ENCODE measurements around the gene IGFBP3.
"Not testable (repeated sequence)": the region's sequence is repeated elsewhere in the genome, so short reads cannot be mapped to it uniquely, and the experiment has no call there.

IGFBP3 gene

GRCh38 chr7:45920502-45921380 is at the start of gene IGFBP3:
TSS of gene IGFBP3 (minus strand) at chr7:45921272. CDS start at chr7:45921140, 132 bp downstream.
- DNase-seq (ENCODE audit: low spot score): no peak

GRCh38 chr7:45970454-45970853 is 49.4 kb upstream of the IGFBP3 start:
- no peak for DNase-seq (ENCODE audit: low spot score)

GRCh38 chr7:45969940-45970339 is 48.9 kb upstream of the IGFBP3 start:
- no peak for DNase-seq (ENCODE audit: low spot score)

- no peak for DNase-seq (ENCODE audit: low spot score)
Observed at GRCh38 chr7:45968856-45969541, 47.9 kb upstream of the IGFBP3 start.

GRCh38 chr7:45968312-45968711 is 47.2 kb upstream of the IGFBP3 start:
- DNase-seq (ENCODE audit: low spot score): no peak

GRCh38 chr7:45967591-45968157 is 46.6 kb upstream of the IGFBP3 start:
- no peak for DNase-seq (ENCODE audit: low spot score)

- DNase-seq (ENCODE audit: low spot score): no peak
Observed at GRCh38 chr7:45962861-45963260, 41.8 kb upstream of the IGFBP3 start.

GRCh38 chr7:45957721-45958120 is 36.6 kb upstream of the IGFBP3 start:
- no peak for DNase-seq (ENCODE audit: low spot score)

GRCh38 chr7:45955286-45955685 is 34.2 kb upstream of the IGFBP3 start:
- no peak for DNase-seq (ENCODE audit: low spot score)

- DNase-seq (ENCODE audit: low spot score): not testable (repeated sequence)
Observed at GRCh38 chr7:45953055-45953454, 32.0 kb upstream of the IGFBP3 start.

GRCh38 chr7:45944058-45944457 is 23.0 kb upstream of the IGFBP3 start:
- DNase-seq (ENCODE audit: low spot score): no peak

- no peak for DNase-seq (ENCODE audit: low spot score)
Observed at GRCh38 chr7:45940939-45941338, 19.9 kb upstream of the IGFBP3 start.

- DNase-seq (ENCODE audit: low spot score): not testable (repeated sequence)
Observed at GRCh38 chr7:45940237-45940781, 19.2 kb upstream of the IGFBP3 start.

GRCh38 chr7:45939574-45939973 is 18.5 kb upstream of the IGFBP3 start:
- DNase-seq (ENCODE audit: low spot score): no peak

- no peak for DNase-seq (ENCODE audit: low spot score)
Observed at GRCh38 chr7:45938626-45939302, 17.7 kb upstream of the IGFBP3 start.

GRCh38 chr7:45937862-45938261 is 16.8 kb upstream of the IGFBP3 start:
- no peak for DNase-seq (ENCODE audit: low spot score)

- DNase-seq (ENCODE audit: low spot score): no peak
Observed at GRCh38 chr7:45937301-45937700, 16.2 kb upstream of the IGFBP3 start.

GRCh38 chr7:45930967-45931366 is 9.9 kb upstream of the IGFBP3 start:
- DNase-seq (ENCODE audit: low spot score): no peak

GRCh38 chr7:45927721-45928120 is 6.6 kb upstream of the IGFBP3 start:
- DNase-seq (ENCODE audit: low spot score): no peak

- DNase-seq (ENCODE audit: low spot score): peak; percentile 74
Observed at GRCh38 chr7:45924283-45924682, 3.2 kb upstream of the IGFBP3 start.

GRCh38 chr7:45923818-45924217 is 2.7 kb upstream of the IGFBP3 start:
- no peak for DNase-seq (ENCODE audit: low spot score)

- peak; percentile 66 for DNase-seq (ENCODE audit: low spot score)
Observed at GRCh38 chr7:45923290-45923689, 2.2 kb upstream of the IGFBP3 start.
